CD4-positive, alpha-beta T cell treated with Interleukin-4 for 1 hour (primary cell): Measurements from ENCODE around the gene OGT.
"Not testable (repeated sequence)": the region's sequence is repeated elsewhere in the genome, so short reads cannot be mapped to it uniquely, and the experiment has no call there.

Source experiments
- DNase-seq, 2 donors: peaks; one replicate each; pipeline ENCODE4 v3.0.0-alpha.2; 2020 to 2022

OGT gene

DNA sequence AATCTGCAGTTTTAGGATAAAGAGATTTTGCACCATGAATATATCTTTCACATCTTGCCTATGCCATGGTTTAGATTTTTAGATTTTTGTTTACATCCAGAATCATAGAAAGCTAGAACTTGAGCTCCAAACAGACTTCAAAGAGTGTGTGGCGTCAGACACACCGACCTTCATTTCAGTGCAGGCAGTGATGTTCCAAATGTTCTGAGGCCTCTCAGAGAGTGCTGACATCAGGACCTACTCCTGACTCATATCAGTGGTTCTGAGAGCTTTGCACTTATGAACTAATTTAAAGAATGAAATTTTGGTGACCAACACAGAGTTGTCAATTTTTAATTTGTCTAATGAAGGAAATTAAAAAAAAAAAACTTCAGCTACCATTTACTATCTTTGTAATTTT, 67.1 kb downstream of the OGT start:
- DNase-seq, result no peak

GRCh38 chrX:71603618-71604017, 70.7 kb downstream of the OGT start:
- no peak for DNase-seq

GRCh38 chrX:71604141-71604540, 71.2 kb downstream of the OGT start:
- DNase-seq, result no peak

- DNase-seq, result no peak
Observed at GRCh38 chrX:71604796-71605568, 72.1 kb downstream of the OGT start.

GRCh38 chrX:71606536-71607216, 73.8 kb downstream of the OGT start:
- DNase-seq, result peak; percentile 59

- no peak for DNase-seq
Observed at GRCh38 chrX:71607488-71607887, 74.6 kb downstream of the OGT start.

DNA sequence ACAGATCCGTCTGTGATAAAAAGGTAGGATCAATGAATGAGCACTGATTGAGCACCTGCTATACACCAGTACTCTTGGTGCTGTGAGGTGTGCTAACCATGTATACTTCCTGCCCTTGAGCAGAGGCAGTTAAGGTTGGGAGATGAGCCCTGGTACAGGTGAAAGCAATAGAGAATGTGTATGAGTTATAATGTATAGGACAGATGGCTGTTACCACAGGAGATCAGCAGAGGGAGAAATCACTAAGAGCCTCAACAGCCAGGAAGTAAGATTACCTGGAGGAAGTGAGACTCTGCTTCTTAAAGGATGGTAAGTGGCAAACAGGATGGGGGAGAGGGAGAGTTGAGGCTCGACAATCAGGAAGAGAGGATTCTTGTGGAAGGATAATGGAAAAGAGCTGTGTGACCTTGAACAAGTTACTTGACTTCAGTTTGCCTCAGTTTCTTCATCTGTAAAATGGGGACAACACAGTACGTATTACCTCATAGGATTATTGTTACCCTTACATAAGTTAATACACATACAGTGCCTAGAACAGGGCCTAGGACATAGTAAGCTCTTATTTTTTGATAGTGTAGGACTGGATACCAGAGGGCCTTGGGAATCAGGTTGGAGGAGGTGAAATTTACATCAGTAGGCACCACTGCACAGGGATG, 76.3 kb downstream of the OGT start:
- no peak for DNase-seq

DNA sequence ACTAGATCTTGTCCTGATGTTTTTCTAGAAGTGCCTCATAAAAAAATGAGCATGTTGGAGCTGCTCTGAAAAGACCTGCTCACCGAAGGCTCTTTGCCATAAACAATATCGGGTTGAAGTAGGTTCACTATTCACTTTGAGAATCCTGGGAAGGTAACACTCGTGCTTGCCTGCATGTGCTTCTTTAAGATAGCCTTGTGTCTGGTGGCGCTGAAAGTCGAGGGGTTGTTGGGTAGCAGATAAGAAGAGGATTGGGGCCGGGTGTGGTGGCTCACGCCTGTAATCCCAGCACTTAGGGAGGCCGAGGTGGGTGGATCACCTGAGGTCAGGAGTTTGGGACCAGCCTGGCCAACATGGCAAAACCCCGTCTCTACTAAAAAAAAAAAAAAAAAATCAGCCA, 78.8 kb downstream of the OGT start:
- DNase-seq, result not testable (repeated sequence)

GRCh38 chrX:71612256-71612655, 79.4 kb downstream of the OGT start:
- no peak for DNase-seq

GRCh38 chrX:71615056-71615455, 82.2 kb downstream of the OGT start:
- DNase-seq, result no peak

DNA sequence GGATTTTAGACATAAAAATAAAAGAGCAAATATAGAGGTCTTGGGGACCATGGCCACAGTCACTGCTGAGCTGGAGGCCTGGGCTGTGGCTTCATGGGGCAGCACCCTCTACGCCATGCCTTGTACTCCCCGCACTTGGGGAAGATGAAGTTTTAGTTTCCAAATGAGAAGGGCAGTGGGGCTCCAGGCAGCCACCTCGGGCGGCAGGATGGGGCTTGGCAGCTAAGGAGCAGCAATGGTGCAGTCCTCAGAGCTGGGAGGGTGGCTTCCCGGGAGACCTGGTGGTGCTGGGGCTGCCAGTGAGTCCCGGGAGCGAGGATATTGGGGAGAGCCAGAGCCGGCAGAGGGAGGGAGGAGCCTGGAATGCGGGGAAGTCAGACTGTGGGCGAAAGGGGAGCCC, 83.0 kb downstream of the OGT start:
- DNase-seq, result no peak

GRCh38 chrX:71616672-71617529, 84.0 kb downstream of the OGT start:
- DNase-seq, result peak; percentile 27 to 34

DNA sequence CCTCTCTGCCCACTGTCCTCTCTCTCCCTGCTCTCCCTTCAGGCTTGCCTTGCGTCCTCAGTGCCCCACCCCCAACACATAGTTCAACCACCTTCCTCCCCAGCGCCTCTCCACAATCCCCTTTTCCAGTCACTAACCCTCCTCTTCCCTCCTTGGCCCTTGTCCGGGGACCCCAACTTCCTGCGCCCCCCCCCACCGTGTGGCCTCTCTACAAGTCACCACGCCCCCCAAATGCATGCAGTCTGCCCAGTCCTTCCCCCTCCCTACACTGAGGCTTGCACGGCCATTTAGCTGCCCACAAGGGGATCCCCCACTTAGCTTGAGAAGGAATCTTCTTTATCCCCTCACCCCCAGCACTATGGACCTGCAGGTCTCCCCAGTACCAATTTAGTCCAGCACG, 84.8 kb downstream of the OGT start:
- no peak for DNase-seq

DNA sequence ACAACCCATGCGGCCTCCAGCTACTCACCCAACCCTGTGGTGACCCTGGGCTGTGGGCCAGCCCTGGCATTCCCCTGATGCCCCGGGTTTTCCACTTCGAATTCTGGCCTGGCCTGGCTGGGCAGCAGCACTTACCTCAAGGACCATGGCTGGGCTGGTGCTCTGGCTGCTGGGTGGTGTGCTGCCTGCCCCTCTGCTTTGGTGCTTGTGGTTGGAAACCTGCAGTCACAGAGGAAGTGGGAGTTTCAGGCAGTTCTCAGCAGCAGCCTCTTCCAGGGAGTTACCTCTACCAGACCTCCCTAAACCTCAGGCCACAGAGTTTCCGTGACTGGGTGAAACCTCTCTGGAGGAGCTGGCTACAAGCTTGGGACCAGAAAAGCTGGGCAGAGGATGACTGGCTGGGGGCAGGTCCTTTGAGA, 85.4 kb downstream of the OGT start, which contains the start of gene CXCR3:
TSS of gene CXCR3 (minus strand) at position 209 of the 419 bp plus-strand sequence. CDS start at position 147, 62 bp downstream.
- DNase-seq, result peak; percentile 51 to 59

GRCh38 chrX:71618787-71619186, 85.9 kb downstream of the OGT start:
- no peak for DNase-seq

GRCh38 chrX:71619193-71619592, 86.3 kb downstream of the OGT start:
- peak; percentile 45 to 59 for DNase-seq

- no peak for DNase-seq
Observed at GRCh38 chrX:71619986-71620385, 87.1 kb downstream of the OGT start.

DNA sequence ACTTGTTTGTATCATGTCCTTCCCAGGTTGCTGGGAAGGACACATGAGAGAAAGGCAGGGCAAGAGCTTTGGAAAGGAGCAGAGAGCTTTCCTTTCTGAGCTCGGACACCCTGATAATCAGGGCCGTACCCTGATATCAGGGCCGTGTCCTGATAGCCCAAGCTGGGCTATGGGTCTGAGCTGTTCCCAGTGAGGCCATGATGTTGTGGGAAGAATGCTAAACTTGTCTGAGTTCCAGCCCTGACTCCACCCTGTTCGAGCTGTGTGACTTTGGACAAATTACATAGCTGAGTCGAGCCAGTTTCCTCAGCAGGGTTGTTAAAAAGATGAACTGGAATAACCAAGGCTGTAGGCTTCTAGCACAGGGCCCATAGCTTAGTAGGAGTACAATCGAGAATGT, 88.7 kb downstream of the OGT start:
- no peak for DNase-seq

GRCh38 chrX:71622032-71622575, 89.2 kb downstream of the OGT start:
- no peak for DNase-seq

DNA sequence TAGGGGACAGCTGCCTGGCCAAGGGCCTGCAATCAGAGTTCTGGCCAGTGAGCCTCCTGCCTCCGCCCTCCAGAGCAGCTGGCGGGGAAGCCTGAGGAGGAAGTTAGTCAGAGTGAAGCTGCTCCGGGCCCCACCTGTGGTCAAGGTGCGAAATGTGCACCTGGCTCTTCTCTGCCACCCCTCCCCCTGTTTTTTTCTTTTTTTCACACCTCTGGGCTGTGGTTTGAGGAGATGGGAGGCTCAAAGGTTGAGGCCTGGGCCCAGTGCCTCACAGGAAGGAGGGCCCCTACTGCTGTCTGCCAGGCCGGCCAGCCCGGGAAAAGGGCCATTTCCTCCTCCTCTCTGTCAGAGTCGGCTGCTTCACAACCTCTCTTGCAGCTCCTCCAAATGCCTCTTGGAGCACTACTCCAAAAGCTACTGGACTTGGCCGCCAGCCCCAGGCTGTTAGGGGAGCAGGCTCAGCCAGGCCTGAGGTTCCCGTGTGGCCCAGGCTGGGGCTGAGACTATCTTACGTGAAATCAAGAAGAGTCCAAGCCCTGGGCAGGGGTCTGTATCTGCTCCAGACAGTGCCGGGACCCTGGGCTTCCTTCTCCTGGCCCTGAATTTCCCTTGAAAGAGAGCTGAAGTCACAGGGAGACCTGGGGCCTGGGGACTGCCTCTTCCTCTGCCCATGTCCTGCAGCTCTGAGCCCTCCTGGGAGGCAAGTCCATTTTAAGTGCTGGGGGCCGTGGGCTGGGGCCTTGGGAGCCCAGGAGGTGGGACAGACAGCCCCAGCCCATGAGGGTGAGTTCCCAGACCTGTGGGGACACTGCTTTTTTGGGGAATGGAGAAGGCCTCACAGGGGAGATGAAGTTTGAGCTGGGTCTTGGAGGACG, 89.9 kb downstream of the OGT start:
- peak; percentile 77 to 83 for DNase-seq

DNA sequence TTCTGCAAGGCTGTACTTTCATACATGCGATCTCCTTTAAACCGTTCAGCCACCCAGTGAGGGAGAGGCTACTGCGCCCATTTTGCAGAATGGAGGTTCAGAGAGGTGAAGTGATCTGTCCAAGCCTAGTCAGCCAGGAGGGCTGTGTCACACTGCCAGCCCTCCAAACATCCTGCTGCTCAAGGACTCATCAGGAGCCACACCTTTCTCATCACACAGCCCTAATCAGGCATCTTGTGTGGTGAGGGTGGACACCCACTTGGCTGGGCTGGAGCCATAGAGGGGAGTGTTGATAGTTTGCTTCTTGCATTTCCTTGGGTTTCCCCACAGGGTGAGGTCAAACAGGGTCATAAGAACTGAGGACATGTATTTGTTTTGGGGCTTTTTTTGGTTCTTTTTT, 90.8 kb downstream of the OGT start:
- DNase-seq, result peak; percentile 37 to 40

- no peak for DNase-seq
Observed at GRCh38 chrX:71625471-71625870, 92.6 kb downstream of the OGT start.
